ENCODE data around the gene ATAD3B.

Gene ATAD3B

GRCh38 chr1:1536019-1536937 lies 64.7 kb downstream of the ATAD3B start:
- no peak for DNase-seq

- DNase-seq: no peak
These were observed 65.5 kb downstream of the ATAD3B start for GRCh38 chr1:1536938-1537546.

GRCh38 chr1:1537626-1538250 lies 66.2 kb downstream of the ATAD3B start:
- no peak for DNase-seq

- DNase-seq: no peak
These were observed 66.8 kb downstream of the ATAD3B start for GRCh38 chr1:1538334-1538733.

GRCh38 chr1:1538989-1539309 lies 67.4 kb downstream of the ATAD3B start:
- DNase-seq: no peak

GRCh38 chr1:1539310-1540089 lies 67.9 kb downstream of the ATAD3B start:
- DNase-seq: no peak

GRCh38 chr1:1540090-1540817 lies 68.7 kb downstream of the ATAD3B start, which contains the start of gene TMEM240:
TSS of gene TMEM240 (minus strand) at chr1:1540624. CDS start at chr1:1540346, 278 bp downstream.
- DNase-seq: peak; percentile 71

- no peak for DNase-seq
These were observed 69.5 kb downstream of the ATAD3B start for GRCh38 chr1:1540818-1541628.

- DNase-seq: no peak
These were observed 70.6 kb downstream of the ATAD3B start for GRCh38 chr1:1541956-1542765.

- DNase-seq: no peak
These were observed 71.5 kb downstream of the ATAD3B start for GRCh38 chr1:1542766-1543705.

- no peak for DNase-seq
These were observed 72.1 kb downstream of the ATAD3B start for GRCh38 chr1:1543706-1544099.

- DNase-seq: no peak
These were observed 73.0 kb downstream of the ATAD3B start for GRCh38 chr1:1544544-1544943.
